GM23338 (cell line): ENCODE measurements around the gene NUP214. TPM values are rescaled to one million over a fixed set of nuclear protein-coding genes. Genes with fewer than 3 reads are reported as not detected.

Experiments used
- ATAC-seq: fragments of 200-7000 bp; cut with Tn5 transposase; 3 replicates; pipeline ENCODE4 v1.9.1; 2020
- DNase-seq: peaks from one replicate; pipeline ENCODE4 v3.0.0-alpha.2; 2015; ENCODE audit warnings: low spot score
- H2AFZ ChIP-seq: fragments of 200-600 bp; sonication (generic); 2 replicates; pipeline ENCODE4 v1.8.0; 2016; ENCODE audit warnings: antibody characterized with exemption, mild to moderate bottlenecking, moderate library complexity
- H3F3A ChIP-seq: fragments of 200-600 bp; sonication (generic); replicated peaks from 2 replicates; pipeline ENCODE4 v1.8.0; 2017; ENCODE audit warnings: antibody characterized with exemption, mixed run types, low read depth
- H3K27ac ChIP-seq: fragments of 200-600 bp; sonication (generic); 2 replicates; pipeline ENCODE4 v1.6.1; 2016; ENCODE audit warnings: low read depth
- H3K27me3 ChIP-seq: fragments of 200-600 bp; sonication (generic); 2 replicates; pipeline ENCODE4 v1.8.0; 2016; ENCODE audit warnings: mild to moderate bottlenecking, mixed run types, moderate library complexity; ENCODE audit not compliant: insufficient read depth
- H3K36me3 ChIP-seq: fragments of 200-600 bp; sonication (generic); 2 replicates; pipeline ENCODE4 v1.8.0; 2016; ENCODE audit warnings: mild to moderate bottlenecking; ENCODE audit not compliant: insufficient read depth
- H3K4me1 ChIP-seq: fragments of 200-600 bp; sonication (generic); 2 replicates; pipeline ENCODE4 v1.8.0; 2016; ENCODE audit warnings: mild to moderate bottlenecking, moderate library complexity; ENCODE audit not compliant: insufficient read depth
- H3K4me2 ChIP-seq: fragments of 200-600 bp; sonication (generic); 2 replicates; pipeline ENCODE4 v1.7.1; 2017; ENCODE audit warnings: mixed run types
- H3K4me3 ChIP-seq: fragments of 200-600 bp; sonication (generic); 2 replicates; pipeline ENCODE4 v1.6.1; 2016; ENCODE audit warnings: mixed run types
- H3K79me2 ChIP-seq: fragments of 200-600 bp; sonication (generic); replicated peaks from 2 replicates; pipeline ENCODE4 v1.8.0; 2017; ENCODE audit warnings: mild to moderate bottlenecking; ENCODE audit not compliant: insufficient read depth
- H3K9me2 ChIP-seq: fragments of 200-600 bp; sonication (generic); 2 replicates; pipeline ENCODE4 v1.8.0; 2017; ENCODE audit not compliant: insufficient read depth
- H4K20me1 ChIP-seq: fragments of 200-600 bp; sonication (generic); replicated peaks from 2 replicates; pipeline ENCODE4 v1.8.0; 2017; ENCODE audit warnings: mild to moderate bottlenecking; ENCODE audit not compliant: insufficient read depth
- H3K27ac Mint-ChIP-seq: 2 replicates; pipeline ENCODE4 v1.8.0; 2020; ENCODE audit warnings: inconsistent platforms, mild to moderate bottlenecking, moderate library complexity, mixed read lengths
- H3K27me3 Mint-ChIP-seq: 3 replicates; pipeline ENCODE4 v1.8.0; 2022; ENCODE audit warnings: low read depth, mild to moderate bottlenecking, moderate library complexity, mixed read lengths, inconsistent platforms; ENCODE audit not compliant: insufficient read depth, poor library complexity
- H3K36me3 Mint-ChIP-seq: 3 replicates; pipeline ENCODE4 v1.8.0; 2021; ENCODE audit warnings: low read depth, mild to moderate bottlenecking, inconsistent platforms, moderate library complexity, mixed read lengths
- H3K4me1 Mint-ChIP-seq: 3 replicates; pipeline ENCODE4 v1.8.0; 2020; ENCODE audit warnings: mild to moderate bottlenecking, inconsistent platforms, mixed read lengths
- H3K4me3 Mint-ChIP-seq: 3 replicates; pipeline ENCODE4 v1.8.0; 2021; ENCODE audit warnings: moderate library complexity, mild to moderate bottlenecking, inconsistent platforms, mixed read lengths
- H3K9me3 Mint-ChIP-seq: 3 replicates; pipeline ENCODE4 v1.8.0; 2020; ENCODE audit warnings: moderate library complexity, mild to moderate bottlenecking, inconsistent platforms, mixed read lengths
- EZH2 ChIP-seq: fragments of 200-600 bp; sonication (generic); IDR thresholded peaks from one replicate; pipeline ENCODE4 v1.8.0; 2017; ENCODE audit warnings: antibody characterized with exemption, mild to moderate bottlenecking, low read depth; ENCODE audit not compliant: unreplicated experiment
- NANOG ChIP-seq: IDR thresholded peaks from 2 replicates; pipeline ENCODE4 v1.6.1; 2016; ENCODE audit warnings: antibody characterized with exemption, borderline replicate concordance
- POLR2AphosphoS5 ChIP-seq: IDR thresholded peaks from 2 replicates; pipeline ENCODE4 v1.6.1; 2016; ENCODE audit warnings: antibody characterized with exemption, low read depth
- STAT1 ChIP-seq: IDR thresholded peaks from one replicate; pipeline ENCODE4 v1.6.1; 2016; ENCODE audit warnings: antibody characterized with exemption; ENCODE audit not compliant: unreplicated experiment
- ZNF114 ChIP-seq: fragments of 250-450 bp; sonication (Bioruptor Pico); IDR thresholded peaks from 2 replicates; pipeline ENCODE4 v1.5.0; 2020; ENCODE audit warnings: mild to moderate bottlenecking, moderate library complexity
- ZNF331 ChIP-seq: fragments of 250-450 bp; sonication (Bioruptor Pico); IDR thresholded peaks from 2 replicates; pipeline ENCODE4 v1.5.0; 2020; ENCODE audit warnings: low read depth, mild to moderate bottlenecking, moderate library complexity
- polyA plus RNA-seq: library from polyadenylated mRNA; unstranded; fragments of >200 nt; fragmentation: Nextera tagmentation; extraction: Ambion mirVana; gene quantifications from 2 replicates; pipeline ENCODE4 v1.2.1, GENCODE V29; 2016
- total RNA-seq: library from RNA; depleted of rRNA; stranded (reverse); fragments of >200 nt; shearing (Covaris generic); gene quantifications from 2 replicates; pipeline ENCODE4 v1.2.3, GENCODE V29; 2014
- TF ChIP-seq, protein P1 (sequence below): fragments of 250-450 bp; sonication (Bioruptor Pico); IDR thresholded peaks from 2 replicates; pipeline ENCODE4 v1.5.0; 2020; ENCODE audit warnings: mild to moderate bottlenecking, moderate library complexity
- TF ChIP-seq, protein P2 (sequence below), 2 experiments: fragments of 200-600 bp in 1 of 2; sonication (generic) in 1 of 2; conservative IDR thresholded peaks; 2 replicates each; pipeline versions ENCODE4 v1.5.1 to v1.6.1; 2016 to 2017; ENCODE audit warnings: antibody characterized with exemption in 2 of 2, low read depth in 2 of 2, mild to moderate bottlenecking in 2 of 2, moderate library complexity in 1 of 2
- TF ChIP-seq, protein P3 (sequence below): IDR thresholded peaks from 2 replicates; pipeline ENCODE4 v1.6.1; 2016; ENCODE audit warnings: antibody characterized with exemption

Gene NUP214
- total and polyA plus RNA-seq, 2 experiments from 2014 or later = 36.0 to 57.0 TPM

DNA sequence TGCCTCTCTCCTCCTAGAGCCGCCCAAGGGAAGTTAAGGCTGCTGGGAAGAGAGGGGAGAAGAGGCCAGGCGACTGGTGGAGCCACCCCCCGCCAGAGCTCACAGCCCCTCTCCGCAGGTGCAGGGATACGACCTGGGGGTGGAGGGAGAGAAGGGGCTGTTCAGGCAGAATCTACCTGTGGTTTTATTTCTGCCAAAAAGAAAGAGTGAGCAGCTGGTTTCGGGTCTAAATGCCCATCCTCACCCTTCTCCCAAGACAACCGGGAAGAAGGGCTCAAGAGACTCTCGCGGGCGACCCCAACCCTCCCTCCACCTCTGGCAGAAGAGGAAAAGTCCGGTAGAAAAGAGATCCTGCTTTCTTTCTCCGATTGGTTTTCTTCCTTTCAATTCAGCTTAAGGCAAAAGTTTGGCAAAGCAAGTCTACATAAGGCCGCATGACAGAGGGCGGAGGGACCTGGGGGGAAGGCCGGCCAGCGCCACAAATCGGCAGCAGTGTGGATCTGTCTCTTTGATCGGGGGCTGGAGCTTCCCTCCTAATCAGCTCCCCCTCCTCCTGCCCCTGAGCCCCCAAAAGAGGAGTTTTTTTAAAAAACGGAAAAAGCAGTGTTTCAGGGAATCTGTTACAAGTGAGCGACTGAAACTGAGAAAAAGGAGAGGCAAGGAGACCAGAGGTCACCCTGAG lies 134.7 kb downstream of the NUP214 start (continued):
- TF ChIP-seq, protein P1, sequence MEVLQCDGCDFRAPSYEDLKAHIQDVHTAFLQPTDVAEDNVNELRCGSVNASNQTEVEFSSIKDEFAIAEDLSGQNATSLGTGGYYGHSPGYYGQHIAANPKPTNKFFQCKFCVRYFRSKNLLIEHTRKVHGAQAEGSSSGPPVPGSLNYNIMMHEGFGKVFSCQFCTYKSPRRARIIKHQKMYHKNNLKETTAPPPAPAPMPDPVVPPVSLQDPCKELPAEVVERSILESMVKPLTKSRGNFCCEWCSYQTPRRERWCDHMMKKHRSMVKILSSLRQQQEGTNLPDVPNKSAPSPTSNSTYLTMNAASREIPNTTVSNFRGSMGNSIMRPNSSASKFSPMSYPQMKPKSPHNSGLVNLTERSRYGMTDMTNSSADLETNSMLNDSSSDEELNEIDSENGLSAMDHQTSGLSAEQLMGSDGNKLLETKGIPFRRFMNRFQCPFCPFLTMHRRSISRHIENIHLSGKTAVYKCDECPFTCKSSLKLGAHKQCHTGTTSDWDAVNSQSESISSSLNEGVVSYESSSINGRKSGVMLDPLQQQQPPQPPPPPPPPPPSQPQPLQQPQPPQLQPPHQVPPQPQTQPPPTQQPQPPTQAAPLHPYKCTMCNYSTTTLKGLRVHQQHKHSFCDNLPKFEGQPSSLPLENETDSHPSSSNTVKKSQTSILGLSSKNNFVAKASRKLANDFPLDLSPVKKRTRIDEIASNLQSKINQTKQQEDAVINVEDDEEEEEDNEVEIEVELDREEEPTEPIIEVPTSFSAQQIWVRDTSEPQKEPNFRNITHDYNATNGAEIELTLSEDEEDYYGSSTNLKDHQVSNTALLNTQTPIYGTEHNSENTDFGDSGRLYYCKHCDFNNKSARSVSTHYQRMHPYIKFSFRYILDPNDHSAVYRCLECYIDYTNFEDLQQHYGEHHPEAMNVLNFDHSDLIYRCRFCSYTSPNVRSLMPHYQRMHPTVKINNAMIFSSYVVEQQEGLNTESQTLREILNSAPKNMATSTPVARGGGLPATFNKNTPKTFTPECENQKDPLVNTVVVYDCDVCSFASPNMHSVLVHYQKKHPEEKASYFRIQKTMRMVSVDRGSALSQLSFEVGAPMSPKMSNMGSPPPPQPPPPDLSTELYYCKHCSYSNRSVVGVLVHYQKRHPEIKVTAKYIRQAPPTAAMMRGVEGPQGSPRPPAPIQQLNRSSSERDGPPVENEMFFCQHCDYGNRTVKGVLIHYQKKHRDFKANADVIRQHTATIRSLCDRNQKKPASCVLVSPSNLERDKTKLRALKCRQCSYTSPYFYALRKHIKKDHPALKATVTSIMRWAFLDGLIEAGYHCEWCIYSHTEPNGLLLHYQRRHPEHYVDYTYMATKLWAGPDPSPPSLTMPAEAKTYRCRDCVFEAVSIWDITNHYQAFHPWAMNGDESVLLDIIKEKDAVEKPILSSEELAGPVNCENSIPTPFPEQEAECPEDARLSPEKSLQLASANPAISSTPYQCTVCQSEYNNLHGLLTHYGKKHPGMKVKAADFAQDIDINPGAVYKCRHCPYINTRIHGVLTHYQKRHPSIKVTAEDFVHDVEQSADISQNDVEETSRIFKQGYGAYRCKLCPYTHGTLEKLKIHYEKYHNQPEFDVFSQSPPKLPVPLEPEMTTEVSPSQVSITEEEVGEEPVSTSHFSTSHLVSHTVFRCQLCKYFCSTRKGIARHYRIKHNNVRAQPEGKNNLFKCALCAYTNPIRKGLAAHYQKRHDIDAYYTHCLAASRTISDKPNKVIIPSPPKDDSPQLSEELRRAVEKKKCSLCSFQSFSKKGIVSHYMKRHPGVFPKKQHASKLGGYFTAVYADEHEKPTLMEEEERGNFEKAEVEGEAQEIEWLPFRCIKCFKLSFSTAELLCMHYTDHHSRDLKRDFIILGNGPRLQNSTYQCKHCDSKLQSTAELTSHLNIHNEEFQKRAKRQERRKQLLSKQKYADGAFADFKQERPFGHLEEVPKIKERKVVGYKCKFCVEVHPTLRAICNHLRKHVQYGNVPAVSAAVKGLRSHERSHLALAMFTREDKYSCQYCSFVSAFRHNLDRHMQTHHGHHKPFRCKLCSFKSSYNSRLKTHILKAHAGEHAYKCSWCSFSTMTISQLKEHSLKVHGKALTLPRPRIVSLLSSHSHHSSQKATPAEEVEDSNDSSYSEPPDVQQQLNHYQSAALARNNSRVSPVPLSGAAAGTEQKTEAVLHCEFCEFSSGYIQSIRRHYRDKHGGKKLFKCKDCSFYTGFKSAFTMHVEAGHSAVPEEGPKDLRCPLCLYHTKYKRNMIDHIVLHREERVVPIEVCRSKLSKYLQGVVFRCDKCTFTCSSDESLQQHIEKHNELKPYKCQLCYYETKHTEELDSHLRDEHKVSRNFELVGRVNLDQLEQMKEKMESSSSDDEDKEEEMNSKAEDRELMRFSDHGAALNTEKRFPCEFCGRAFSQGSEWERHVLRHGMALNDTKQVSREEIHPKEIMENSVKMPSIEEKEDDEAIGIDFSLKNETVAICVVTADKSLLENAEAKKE (CRISPR knock-in tag) = no peak
- no peak for TF ChIP-seq ZNF331
- no peak for TF ChIP-seq POLR2AphosphoS5
- no peak for TF ChIP-seq NANOG

DNA sequence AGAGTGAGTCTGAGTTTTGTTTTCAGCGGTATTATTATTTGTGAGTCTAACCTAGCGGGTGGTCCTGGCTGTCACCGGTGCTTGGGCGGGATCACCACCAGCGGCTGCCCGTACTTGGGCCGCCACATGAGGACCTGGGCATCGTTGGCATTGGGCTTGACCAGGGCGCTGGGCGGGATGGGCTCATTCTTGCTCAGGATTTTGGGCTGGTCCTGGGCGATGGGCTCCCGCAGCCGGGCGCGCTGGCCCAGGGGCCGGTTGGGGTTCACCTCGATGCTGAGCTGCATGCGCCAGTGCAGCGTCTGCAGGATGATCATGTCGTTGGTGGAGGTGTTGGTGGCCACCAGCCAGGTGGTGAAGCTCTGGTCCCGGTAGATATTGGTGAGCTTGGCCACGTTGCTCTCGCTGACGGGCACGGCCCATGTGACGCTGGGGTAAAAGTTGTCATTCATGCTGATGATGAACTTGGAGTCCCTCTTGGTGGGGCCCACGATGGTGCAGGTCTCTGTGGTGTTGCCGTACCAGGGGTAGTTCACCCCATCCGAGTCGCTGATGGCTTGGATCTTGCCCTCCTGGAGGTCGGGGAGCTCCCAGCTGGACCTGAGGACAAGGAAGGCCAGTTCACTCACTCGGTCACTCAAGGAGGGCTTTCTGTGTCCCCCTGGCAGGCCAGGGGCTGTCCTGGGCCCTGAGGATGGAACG lies 135.5 kb downstream of the NUP214 start:
- ATAC-seq (no peak), DNase-seq (peak; percentile 0)
- Mint-ChIP-seq H3K27me3 (peaks cover 15% of the 10 kb centered on the region), H3K27ac (no peak overlapping the region; the same call in 1 of the 2 replicates), H3K9me3 (no peaks in the 10 kb centered on the region), H3K4me1 (peaks cover 27% of the 10 kb centered on the region), H3K36me3 (no peaks in the 10 kb centered on the region; the same call in 2 of the 3 replicates), H3K4me3 (no peak overlapping the region)
- H3K36me3 ChIP-seq = no peaks in the 10 kb centered on the region
- no peak overlapping the region for H3K4me2 ChIP-seq
- no peaks in the 10 kb centered on the region for H3K79me2 ChIP-seq
- no peak overlapping the region for H2AFZ ChIP-seq
- no peak overlapping the region for H3K4me3 ChIP-seq
- H3F3A ChIP-seq = 0 out of 2 replicates have a peak, but pooled peaks cover 4% of the 10 kb centered on the region
- no peaks in the 10 kb centered on the region for H4K20me1 ChIP-seq
- peak overlapping the region; percentile 84; the same call in 1 of the 2 replicates for H3K27ac ChIP-seq
- H3K9me2 ChIP-seq = no peaks in the 10 kb centered on the region
- H3K27me3 ChIP-seq = no peaks in the 10 kb centered on the region
- no peaks in the 10 kb centered on the region for H3K4me1 ChIP-seq
- TF ChIP-seq ZNF331 (no peak), ZNF114 (CRISPR knock-in tag) (no peak), EZH2 (no peak), STAT1 (no peak), NANOG (no peak), POLR2AphosphoS5 (no peak)
- TF ChIP-seq, protein P2, sequence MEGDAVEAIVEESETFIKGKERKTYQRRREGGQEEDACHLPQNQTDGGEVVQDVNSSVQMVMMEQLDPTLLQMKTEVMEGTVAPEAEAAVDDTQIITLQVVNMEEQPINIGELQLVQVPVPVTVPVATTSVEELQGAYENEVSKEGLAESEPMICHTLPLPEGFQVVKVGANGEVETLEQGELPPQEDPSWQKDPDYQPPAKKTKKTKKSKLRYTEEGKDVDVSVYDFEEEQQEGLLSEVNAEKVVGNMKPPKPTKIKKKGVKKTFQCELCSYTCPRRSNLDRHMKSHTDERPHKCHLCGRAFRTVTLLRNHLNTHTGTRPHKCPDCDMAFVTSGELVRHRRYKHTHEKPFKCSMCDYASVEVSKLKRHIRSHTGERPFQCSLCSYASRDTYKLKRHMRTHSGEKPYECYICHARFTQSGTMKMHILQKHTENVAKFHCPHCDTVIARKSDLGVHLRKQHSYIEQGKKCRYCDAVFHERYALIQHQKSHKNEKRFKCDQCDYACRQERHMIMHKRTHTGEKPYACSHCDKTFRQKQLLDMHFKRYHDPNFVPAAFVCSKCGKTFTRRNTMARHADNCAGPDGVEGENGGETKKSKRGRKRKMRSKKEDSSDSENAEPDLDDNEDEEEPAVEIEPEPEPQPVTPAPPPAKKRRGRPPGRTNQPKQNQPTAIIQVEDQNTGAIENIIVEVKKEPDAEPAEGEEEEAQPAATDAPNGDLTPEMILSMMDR (conservative IDR thresholded peaks at IDR 0.05; ENCODE audit: low read depth in 2 of 2) = no peak
- TF ChIP-seq, protein P3, sequence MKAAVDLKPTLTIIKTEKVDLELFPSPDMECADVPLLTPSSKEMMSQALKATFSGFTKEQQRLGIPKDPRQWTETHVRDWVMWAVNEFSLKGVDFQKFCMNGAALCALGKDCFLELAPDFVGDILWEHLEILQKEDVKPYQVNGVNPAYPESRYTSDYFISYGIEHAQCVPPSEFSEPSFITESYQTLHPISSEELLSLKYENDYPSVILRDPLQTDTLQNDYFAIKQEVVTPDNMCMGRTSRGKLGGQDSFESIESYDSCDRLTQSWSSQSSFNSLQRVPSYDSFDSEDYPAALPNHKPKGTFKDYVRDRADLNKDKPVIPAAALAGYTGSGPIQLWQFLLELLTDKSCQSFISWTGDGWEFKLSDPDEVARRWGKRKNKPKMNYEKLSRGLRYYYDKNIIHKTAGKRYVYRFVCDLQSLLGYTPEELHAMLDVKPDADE = no peak
